ENCODE measurements around the gene ABCG1. TPM values are rescaled to one million over a fixed set of nuclear protein-coding genes. Genes with fewer than 3 reads are reported as not detected.

ABCG1 gene
- total RNA-seq, 2 experiments from 2014 or later = 16.7 to 17.3 TPM

DNA sequence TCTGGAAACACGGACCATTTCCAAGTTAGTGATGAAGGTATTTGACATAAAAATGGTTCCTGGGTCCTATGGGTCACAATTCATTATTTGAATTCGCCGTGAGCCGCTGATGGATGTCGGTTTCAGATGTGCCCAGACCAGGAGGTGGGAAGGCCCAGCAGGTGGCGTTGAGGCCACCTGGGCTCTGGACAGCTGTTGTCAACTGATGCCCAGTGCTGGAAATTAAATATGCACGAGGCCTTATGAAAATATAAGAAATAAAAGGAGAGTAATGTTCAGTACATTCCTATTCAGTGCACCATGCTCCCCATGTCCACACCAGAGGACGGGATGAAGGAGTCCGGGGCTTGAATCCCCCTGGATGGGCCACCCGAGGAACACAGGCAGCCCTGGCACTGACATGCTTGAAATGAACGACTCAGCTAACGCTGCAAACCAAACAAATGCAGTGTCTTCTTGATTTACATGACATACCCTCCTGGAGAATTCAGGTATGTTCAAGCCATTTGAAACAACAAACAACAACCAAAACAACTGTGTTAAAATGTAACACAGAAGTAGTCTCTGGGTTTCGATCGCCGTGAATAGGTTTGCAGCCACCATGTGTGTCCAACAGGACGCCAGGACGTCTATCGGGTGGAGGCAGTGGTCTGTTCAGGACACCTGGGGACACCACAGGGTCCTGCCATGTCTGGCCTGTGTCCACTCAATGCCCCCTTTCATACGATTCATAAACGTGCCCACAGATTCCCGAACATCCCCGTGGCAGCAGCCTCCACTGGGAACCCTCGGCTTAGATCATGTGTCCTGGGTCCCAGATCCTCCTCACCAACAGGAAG is 90.2 kb downstream of the ABCG1 start:
- ChIA-PET CTCF (ENCODE audit: unreplicated experiment) (interaction anchor here (0.6 to 2.3 kb wide), 6 partner anchors 64 to 548 kb away, joined by 3 to 11 read pairs (median 4); no protein-coding TSS in a partner anchor), POLR2A (no interaction called here)
- Histone ChIP-seq H3K27ac (ENCODE audit: low read depth, low read length, poor library complexity, severe bottlenecking) (no peak overlapping the region), H3K36me3 (ENCODE audit: insufficient read depth, low read length) (no peaks in the 10 kb centered on the region), H3K4me2 (ENCODE audit: low read length) (no peak overlapping the region), H4K20me1 (ENCODE audit: insufficient read depth, low read length) (no peaks in the 10 kb centered on the region), H3K79me2 (ENCODE audit: insufficient read depth, low read depth, low read length) (no peaks in the 10 kb centered on the region), H3K9me3 (ENCODE audit: low read length) (no peaks in the 10 kb centered on the region), H3K9me2 (ENCODE audit: insufficient read depth, low read length) (no peaks in the 10 kb centered on the region), H3K4me1 (ENCODE audit: insufficient read depth, low read length, poor library complexity, severe bottlenecking) (peaks cover 15% of the 10 kb centered on the region), H3K4me3 (ENCODE audit: low read depth, low read length, poor library complexity, severe bottlenecking) (no peak overlapping the region), H2AFZ (ENCODE audit: low read length) (no peak overlapping the region)
- no peak for DNase-seq (ENCODE audit: low spot score)
- no peak for TF ChIP-seq EZH2phosphoT487 (IDR thresholded peaks at IDR 0.05; ENCODE audit: borderline replicate concordance, low read depth, low read length)
- TF ChIP-seq, protein P1, sequence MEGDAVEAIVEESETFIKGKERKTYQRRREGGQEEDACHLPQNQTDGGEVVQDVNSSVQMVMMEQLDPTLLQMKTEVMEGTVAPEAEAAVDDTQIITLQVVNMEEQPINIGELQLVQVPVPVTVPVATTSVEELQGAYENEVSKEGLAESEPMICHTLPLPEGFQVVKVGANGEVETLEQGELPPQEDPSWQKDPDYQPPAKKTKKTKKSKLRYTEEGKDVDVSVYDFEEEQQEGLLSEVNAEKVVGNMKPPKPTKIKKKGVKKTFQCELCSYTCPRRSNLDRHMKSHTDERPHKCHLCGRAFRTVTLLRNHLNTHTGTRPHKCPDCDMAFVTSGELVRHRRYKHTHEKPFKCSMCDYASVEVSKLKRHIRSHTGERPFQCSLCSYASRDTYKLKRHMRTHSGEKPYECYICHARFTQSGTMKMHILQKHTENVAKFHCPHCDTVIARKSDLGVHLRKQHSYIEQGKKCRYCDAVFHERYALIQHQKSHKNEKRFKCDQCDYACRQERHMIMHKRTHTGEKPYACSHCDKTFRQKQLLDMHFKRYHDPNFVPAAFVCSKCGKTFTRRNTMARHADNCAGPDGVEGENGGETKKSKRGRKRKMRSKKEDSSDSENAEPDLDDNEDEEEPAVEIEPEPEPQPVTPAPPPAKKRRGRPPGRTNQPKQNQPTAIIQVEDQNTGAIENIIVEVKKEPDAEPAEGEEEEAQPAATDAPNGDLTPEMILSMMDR (conservative IDR thresholded peaks at IDR 0.05; ENCODE audit: low read length) = no peak; the same call in 1 of the 2 replicates
- intact Hi-C loops (cut with micrococcal nuclease; ENCODE audit: unreplicated experiment) = loop anchor here (1.0 to 5.0 kb wide), 5 partner anchors 72 to 228 kb away; no protein-coding TSS in a partner anchor
- BruUV-seq (replicated peaks) = no TSS peak

DNA sequence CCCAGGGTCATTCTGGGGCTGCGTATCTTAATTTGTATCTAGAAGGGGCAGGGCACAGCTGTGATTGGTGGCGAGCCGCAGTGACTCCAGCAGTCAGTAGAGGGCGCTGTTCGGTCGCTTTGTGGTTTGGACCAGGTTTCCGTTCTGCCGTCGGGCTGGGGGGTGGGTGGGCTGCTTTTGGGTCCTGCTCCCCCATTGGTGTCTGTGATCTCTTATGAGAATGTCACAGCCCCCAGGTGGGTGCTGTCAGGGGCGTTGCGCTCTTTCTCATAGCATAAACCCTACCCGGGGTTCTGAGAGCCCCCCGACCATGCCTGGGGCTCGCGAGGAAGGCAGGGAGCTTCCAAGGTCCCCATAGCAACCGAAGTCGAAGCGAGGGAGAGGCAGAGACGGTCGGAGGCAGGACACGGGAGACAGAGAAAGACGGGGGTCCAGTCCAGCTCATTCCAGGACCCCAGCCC is 90.8 kb downstream of the ABCG1 start:
- Histone ChIP-seq H2AFZ (ENCODE audit: low read length) (no peak overlapping the region), H3K4me2 (ENCODE audit: low read length) (no peak overlapping the region)
- CTCF ChIA-PET (ENCODE audit: unreplicated experiment) = interaction anchor here (0.6 to 2.3 kb wide), 6 partner anchors 64 to 549 kb away, joined by 3 to 11 read pairs (median 4); no protein-coding TSS in a partner anchor

More for the DNA sequence above, 90.8 kb downstream of the ABCG1 start:
- no peaks in the 10 kb centered on the region for H3K79me2 ChIP-seq (ENCODE audit: insufficient read depth, low read depth, low read length)
- TF ChIP-seq EZH2phosphoT487 (IDR thresholded peaks at IDR 0.05; ENCODE audit: borderline replicate concordance, low read depth, low read length) = no peak
- TF ChIP-seq, protein P1 (conservative IDR thresholded peaks at IDR 0.05; ENCODE audit: low read length) = peak; percentile 91
- no peaks in the 10 kb centered on the region for H3K9me3 ChIP-seq (ENCODE audit: low read length)
- DNase-seq (ENCODE audit: low spot score) = peak; percentile 73
- no peak overlapping the region for H3K4me3 ChIP-seq (ENCODE audit: low read depth, low read length, poor library complexity, severe bottlenecking)
- intact Hi-C loops (cut with micrococcal nuclease; ENCODE audit: unreplicated experiment) = loop anchor here (1.0 to 5.0 kb wide), 5 partner anchors 71 to 227 kb away; no protein-coding TSS in a partner anchor
- no peak overlapping the region for H3K27ac ChIP-seq (ENCODE audit: low read depth, low read length, poor library complexity, severe bottlenecking)
- BruUV-seq (replicated peaks) = no TSS peak
- H3K9me2 ChIP-seq (ENCODE audit: insufficient read depth, low read length) = no peaks in the 10 kb centered on the region
- H3K4me1 ChIP-seq (ENCODE audit: insufficient read depth, low read length, poor library complexity, severe bottlenecking) = peaks cover 15% of the 10 kb centered on the region
- no peaks in the 10 kb centered on the region for H3K36me3 ChIP-seq (ENCODE audit: insufficient read depth, low read length)
- POLR2A ChIA-PET = no interaction called here
- no peaks in the 10 kb centered on the region for H4K20me1 ChIP-seq (ENCODE audit: insufficient read depth, low read length)
